Astrocyte (in vitro differentiated cells and primary cell): ENCODE data around the gene ARL6IP4. TPM values are rescaled to one million over a fixed set of nuclear protein-coding genes. Genes with fewer than 3 reads are reported as not detected.

Experiments used
- DNase-seq: peaks from one replicate; pipeline ENCODE4 v3.0.0-alpha.2; 2010; ENCODE audit warnings: low read depth
- FAIRE-seq: peaks from 2 replicates; lab custom pipeline; 2011; peaks lifted over from hg19 to GRCh38; lab: Jason Lieb, UNC
- H2AFZ ChIP-seq: 2 replicates; pipeline ENCODE4 v1.6.0; 2012; ENCODE audit warnings: low read depth, low read length, inconsistent platforms
- H3K27ac ChIP-seq: 2 replicates; pipeline ENCODE4 v1.5.1; 2011; ENCODE audit warnings: low read depth, low read length, inconsistent platforms
- H3K27me3 ChIP-seq: 2 replicates; pipeline ENCODE4 v1.6.0; 2011; ENCODE audit warnings: low read length, inconsistent platforms; ENCODE audit not compliant: insufficient read depth
- H3K36me3 ChIP-seq: 2 replicates; pipeline ENCODE4 v1.5.1; 2011; ENCODE audit warnings: low read length, inconsistent platforms; ENCODE audit not compliant: insufficient read depth
- H3K4me1 ChIP-seq: 2 replicates; pipeline ENCODE4 v1.5.1; 2011; ENCODE audit warnings: low read length, inconsistent platforms; ENCODE audit not compliant: insufficient read depth
- H3K4me2 ChIP-seq: 2 replicates; pipeline ENCODE4 v1.6.0; 2012; ENCODE audit warnings: low read length, inconsistent platforms
- H3K4me3 ChIP-seq: 2 replicates; pipeline ENCODE4 v1.5.1; 2011; ENCODE audit warnings: low read depth, mild to moderate bottlenecking, low read length, inconsistent platforms; ENCODE audit not compliant: insufficient read depth
- H3K79me2 ChIP-seq: 2 replicates; pipeline ENCODE4 v1.6.0; 2012; ENCODE audit warnings: mild to moderate bottlenecking, low read length, inconsistent platforms; ENCODE audit not compliant: insufficient read depth
- H3K9ac ChIP-seq: 2 replicates; pipeline ENCODE4 v1.6.0; 2012; ENCODE audit warnings: mild to moderate bottlenecking, low read length, inconsistent platforms
- H3K9me3 ChIP-seq: 2 replicates; pipeline ENCODE4 v1.5.1; 2012; ENCODE audit warnings: low read depth, mild to moderate bottlenecking, low read length, inconsistent platforms; ENCODE audit not compliant: insufficient read depth
- H4K20me1 ChIP-seq: 2 replicates; pipeline ENCODE4 v1.6.0; 2012; ENCODE audit warnings: low read length, inconsistent platforms; ENCODE audit not compliant: insufficient read depth
- H3K27ac Mint-ChIP-seq: one replicate; pipeline ENCODE4 v1.8.0; 2021; ENCODE audit warnings: mild to moderate bottlenecking, mixed read lengths; ENCODE audit not compliant: unreplicated experiment
- H3K27me3 Mint-ChIP-seq: one replicate; pipeline ENCODE4 v1.8.0; 2021; ENCODE audit warnings: low read depth, mixed read lengths; ENCODE audit not compliant: unreplicated experiment
- H3K36me3 Mint-ChIP-seq: one replicate; pipeline ENCODE4 v1.8.0; 2021; ENCODE audit warnings: low read depth, mixed read lengths; ENCODE audit not compliant: unreplicated experiment
- H3K4me1 Mint-ChIP-seq: one replicate; pipeline ENCODE4 v1.8.0; 2021; ENCODE audit warnings: low read depth, mixed read lengths; ENCODE audit not compliant: unreplicated experiment
- H3K4me3 Mint-ChIP-seq: one replicate; pipeline ENCODE4 v1.8.0; 2021; ENCODE audit warnings: mild to moderate bottlenecking, moderate library complexity, mixed read lengths; ENCODE audit not compliant: unreplicated experiment
- H3K9me3 Mint-ChIP-seq: one replicate; pipeline ENCODE4 v1.8.0; 2021; ENCODE audit warnings: mild to moderate bottlenecking, mixed read lengths; ENCODE audit not compliant: unreplicated experiment
- CTCF ChIP-seq: IDR thresholded peaks from 2 replicates; pipeline ENCODE4 v1.5.1; 2011; ENCODE audit warnings: low read depth, mild to moderate bottlenecking, inconsistent platforms, low read length, moderate library complexity; ENCODE audit not compliant: insufficient read depth
- EZH2 ChIP-seq: IDR thresholded peaks from 2 replicates; pipeline ENCODE4 v1.6.1; 2012; ENCODE audit warnings: mild to moderate bottlenecking, low read length, inconsistent platforms; ENCODE audit not compliant: insufficient read depth
- total RNA-seq: library from RNA; stranded (reverse); gene quantifications from 2 replicates; pipeline ENCODE4 v1.2.1, GENCODE V29; 2021

The ARL6IP4 gene
- total RNA-seq, 1 donor from 2014 or later, result 122 TPM

GRCh38 chr12:122989874-122990419, 9.5 kb downstream of the ARL6IP4 start:
- H3K79me2 ChIP-seq, result no peaks in the 10 kb centered on the region
- no peak overlapping the region for H2AFZ ChIP-seq
- H4K20me1 ChIP-seq, result no peaks in the 10 kb centered on the region
- no peak for TF ChIP-seq EZH2
- TF ChIP-seq CTCF, result no peak
- Mint-ChIP-seq H3K9me3 (no peaks in the 10 kb centered on the region), H3K4me3 (no peak overlapping the region), H3K4me1 (no peaks in the 10 kb centered on the region), H3K27ac (no peak overlapping the region), H3K27me3 (no peaks in the 10 kb centered on the region), H3K36me3 (peaks cover 2% of the 10 kb centered on the region)
- H3K9me3 ChIP-seq, result no peaks in the 10 kb centered on the region
- H3K4me2 ChIP-seq, result no peak overlapping the region
- no peak overlapping the region for H3K4me3 ChIP-seq
- peaks cover under 1% of the 10 kb centered on the region for H3K4me1 ChIP-seq
- DNase-seq, result no peak
- FAIRE-seq, result no peak
- no peaks in the 10 kb centered on the region for H3K27me3 ChIP-seq
- no peak overlapping the region for H3K9ac ChIP-seq
- no peak overlapping the region for H3K27ac ChIP-seq
- no peaks in the 10 kb centered on the region for H3K36me3 ChIP-seq

GRCh38 chr12:122990561-122990960, 10.1 kb downstream of the ARL6IP4 start:
- Histone ChIP-seq H3K27ac (no peak overlapping the region), H3K27me3 (no peaks in the 10 kb centered on the region), H3K4me3 (no peak overlapping the region), H3K79me2 (no peaks in the 10 kb centered on the region), H4K20me1 (no peaks in the 10 kb centered on the region), H3K4me2 (no peak overlapping the region), H3K9me3 (no peaks in the 10 kb centered on the region), H3K9ac (no peak overlapping the region), H2AFZ (no peak overlapping the region), H3K36me3 (no peaks in the 10 kb centered on the region), H3K4me1 (no peaks in the 10 kb centered on the region)
- DNase-seq, result no peak
- H3K27ac Mint-ChIP-seq, result no peak overlapping the region
- no peaks in the 10 kb centered on the region for H3K27me3 Mint-ChIP-seq
- H3K4me1 Mint-ChIP-seq, result no peaks in the 10 kb centered on the region
- no peak overlapping the region for H3K4me3 Mint-ChIP-seq
- TF ChIP-seq CTCF (no peak), EZH2 (no peak)
- H3K9me3 Mint-ChIP-seq, result no peaks in the 10 kb centered on the region
- FAIRE-seq, result no peak
- peaks cover 2% of the 10 kb centered on the region for H3K36me3 Mint-ChIP-seq

GRCh38 chr12:122990961-122991622, 10.6 kb downstream of the ARL6IP4 start:
- H3K4me1 Mint-ChIP-seq, result no peaks in the 10 kb centered on the region
- H2AFZ ChIP-seq, result no peak overlapping the region
- no peak overlapping the region for H3K27ac Mint-ChIP-seq
- H3K36me3 ChIP-seq, result no peaks in the 10 kb centered on the region
- no peaks in the 10 kb centered on the region for H3K27me3 ChIP-seq
- no peaks in the 10 kb centered on the region for H3K9me3 Mint-ChIP-seq
- DNase-seq, result no peak
- FAIRE-seq, result no peak
- no peak overlapping the region for H3K27ac ChIP-seq
- H3K4me3 ChIP-seq, result no peak overlapping the region
- no peak overlapping the region for H3K9ac ChIP-seq
- TF ChIP-seq EZH2, result no peak
- H3K27me3 Mint-ChIP-seq, result no peaks in the 10 kb centered on the region
- H4K20me1 ChIP-seq, result no peaks in the 10 kb centered on the region
- peaks cover 2% of the 10 kb centered on the region for H3K36me3 Mint-ChIP-seq
- no peak overlapping the region for H3K4me3 Mint-ChIP-seq
- no peaks in the 10 kb centered on the region for H3K4me1 ChIP-seq
- H3K9me3 ChIP-seq, result no peaks in the 10 kb centered on the region
- H3K4me2 ChIP-seq, result no peak overlapping the region
- H3K79me2 ChIP-seq, result no peaks in the 10 kb centered on the region
